ENCODE data around the gene HTR7. TPM values are rescaled to one million over a fixed set of nuclear protein-coding genes. Genes with fewer than 3 reads are reported as not detected.

HTR7 gene
- total and polyA plus RNA-seq, 2 of the 8 experiments (the other 6 are each of a cell fraction or from before 2014, with no cell fraction given), result 22.9 to 24.6 TPM

DNA sequence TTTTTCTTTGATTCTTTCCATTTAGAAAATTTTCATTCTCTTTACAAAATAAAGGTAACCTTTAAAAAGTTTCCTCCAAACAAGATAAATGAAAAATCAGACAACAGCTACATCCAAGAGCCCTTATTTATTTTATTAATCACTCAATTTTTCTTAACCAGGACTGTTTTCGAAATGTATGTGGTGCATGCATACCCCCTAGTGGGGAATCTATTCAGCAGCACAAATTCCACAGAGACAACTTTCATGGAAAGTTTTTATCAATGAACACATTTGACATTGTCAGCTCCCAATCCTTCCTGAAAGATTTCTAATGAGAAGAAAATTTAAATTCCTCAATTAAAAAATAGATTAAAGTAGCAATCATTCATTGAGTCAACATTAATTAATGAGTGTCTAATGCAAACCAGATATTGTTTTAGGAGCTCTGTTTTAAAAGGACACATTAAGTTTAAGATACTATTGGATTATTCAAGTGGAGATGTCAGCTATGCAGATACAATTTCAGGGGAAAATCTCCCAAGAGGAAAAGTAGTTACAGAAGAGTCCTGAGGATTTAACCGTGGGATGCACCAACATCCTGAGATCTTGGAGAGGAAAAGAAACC is 5.2 kb upstream of the HTR7 start:
- no peak overlapping the region for H4K5ac ChIP-seq (ENCODE audit: insufficient read length, low read depth, low read length)
- H2BK15ac ChIP-seq (ENCODE audit: low read length), result no peak overlapping the region
- no peak overlapping the region for H3K23ac ChIP-seq (ENCODE audit: insufficient read length)
- H3K4ac ChIP-seq (replicated peaks; ENCODE audit: insufficient read length, low read depth, low read length), result no peak overlapping the region
- no peaks in the 10 kb centered on the region for H4K20me1 ChIP-seq (replicated peaks in 1 of 2; ENCODE audit: control insufficient read depth in 1 of 2, insufficient read depth in 2 of 2, low read length in 2 of 2)
- H3K14ac ChIP-seq (ENCODE audit: insufficient read length), result no peak overlapping the region
- no peaks in the 10 kb centered on the region for H3K79me2 ChIP-seq (ENCODE audit: control insufficient read depth in 1 of 2, insufficient read depth in 2 of 2, low read length in 2 of 2)
- peaks cover 0 to 3% (median 0%) of the 10 kb centered on the region in 4 experiments; a peak in 2 of 7 replicates for H3K4me1 ChIP-seq (replicated peaks in 1 of 4; ENCODE audit: control insufficient read depth in 3 of 4, insufficient read depth in 4 of 4, low read length in 3 of 4)
- no peak overlapping the region for H2BK5ac ChIP-seq (ENCODE audit: low read depth, low read length)
- no peak overlapping the region for H4K8ac ChIP-seq (ENCODE audit: extremely low read depth, insufficient read depth, low read length)
- no peak overlapping the region for H4K91ac ChIP-seq (replicated peaks; ENCODE audit: insufficient read length, low read length)
- no peak overlapping the region for H2BK20ac ChIP-seq (ENCODE audit: low read length)
- H3K4me3 ChIP-seq (ENCODE audit: extremely low read depth in 1 of 4, insufficient read depth in 2 of 4, low read depth in 3 of 4, low read length in 4 of 4), result no peak overlapping the region
- no peaks in the 10 kb centered on the region for H3K27me3 ChIP-seq (replicated peaks in 1 of 4; ENCODE audit: control insufficient read depth in 3 of 4, extremely low read depth in 1 of 4, insufficient read depth in 3 of 4, low read length in 3 of 4)
- no peak overlapping the region for H2BK12ac ChIP-seq (ENCODE audit: low read depth, low read length)
- no peaks in the 10 kb centered on the region for H3K36me3 ChIP-seq (ENCODE audit: control insufficient read depth in 2 of 4, insufficient read depth in 4 of 4, low read length in 3 of 4)
- no peak overlapping the region for H2BK120ac ChIP-seq (replicated peaks; ENCODE audit: low read depth, low read length)
- H3K18ac ChIP-seq (ENCODE audit: extremely low read depth, low read length), result no peak overlapping the region
- WGBS, 2 experiments (ENCODE audit: extremely low coverage in 1 of 2, insufficient coverage in 1 of 2, insufficient read length in 1 of 2, insufficient replicate concordance in 2 of 2, low coverage in 1 of 2, low lambda C conversion rate in 2 of 2, missing lambda C conversion rate in 1 of 2), result 60% methylated on average over 2 of the region's 2 CpGs; no CpG with 5 or more reads in 1 of the 2 experiments
- no peak overlapping the region for H2AFZ ChIP-seq (ENCODE audit: low read length)
- no peak overlapping the region for H3K27ac ChIP-seq (ENCODE audit: low read depth, low read length)
- no peak overlapping the region for H3K9ac ChIP-seq (replicated peaks in 1 of 4; ENCODE audit: extremely low read depth in 1 of 4, low read depth in 3 of 4, low read length in 3 of 4)
- POLR2A ChIA-PET (ENCODE audit: partially characterized antibody), result interaction anchor here (0.8 kb wide), 1 partner anchor 9 kb away, joined by 3 read pairs; the partner anchor contains the start of gene RPP30
- H3K4me2 ChIP-seq (ENCODE audit: insufficient read depth in 1 of 2, low read depth in 2 of 2, low read length in 2 of 2), result no peak overlapping the region
- DNase-seq (ENCODE audit: low read depth in 1 of 2, low spot score in 2 of 2) (no peak), FAIRE-seq (peak; percentile 73)
- no peaks in the 10 kb centered on the region for H3K23me2 ChIP-seq (ENCODE audit: low read depth, low read length)
- no peaks in the 10 kb centered on the region for H3K9me3 ChIP-seq (ENCODE audit: insufficient read depth in 2 of 2, low read depth in 1 of 2, low read length in 1 of 2)
- CTCF ChIA-PET (ENCODE audit: partially characterized antibody), result interaction anchor here (0.8 to 6.1 kb wide), 19 partner anchors 9 to 1067 kb away, joined by 3 to 79 read pairs (median 4); partner anchors contain the start of gene RPP30
- H3K79me1 ChIP-seq (ENCODE audit: low read depth, low read length), result no peaks in the 10 kb centered on the region
- no peak overlapping the region for H2AK5ac ChIP-seq (ENCODE audit: low read depth, low read length)
- H3K56ac ChIP-seq (replicated peaks; ENCODE audit: insufficient read length, low read depth, low read length), result no peak overlapping the region
- TF ChIP-seq TAF1 (IDR thresholded peaks at IDR 0.05; ENCODE audit: low read depth, low read length), result no peak
- TF ChIP-seq, protein P1, sequence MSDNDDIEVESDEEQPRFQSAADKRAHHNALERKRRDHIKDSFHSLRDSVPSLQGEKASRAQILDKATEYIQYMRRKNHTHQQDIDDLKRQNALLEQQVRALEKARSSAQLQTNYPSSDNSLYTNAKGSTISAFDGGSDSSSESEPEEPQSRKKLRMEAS (IDR thresholded peaks at IDR 0.05), result no peak
- TF ChIP-seq RAD21 (IDR thresholded peaks at IDR 0.05 in 1 of 2, conservative IDR thresholded peaks at IDR 0.05 in 1 of 2; ENCODE audit: low read depth in 2 of 2, low read length in 2 of 2), result peak; percentile 82 to 84
- TF ChIP-seq JUND (IDR thresholded peaks at IDR 0.05; ENCODE audit: low read length), result no peak
- TF ChIP-seq, protein P2, sequence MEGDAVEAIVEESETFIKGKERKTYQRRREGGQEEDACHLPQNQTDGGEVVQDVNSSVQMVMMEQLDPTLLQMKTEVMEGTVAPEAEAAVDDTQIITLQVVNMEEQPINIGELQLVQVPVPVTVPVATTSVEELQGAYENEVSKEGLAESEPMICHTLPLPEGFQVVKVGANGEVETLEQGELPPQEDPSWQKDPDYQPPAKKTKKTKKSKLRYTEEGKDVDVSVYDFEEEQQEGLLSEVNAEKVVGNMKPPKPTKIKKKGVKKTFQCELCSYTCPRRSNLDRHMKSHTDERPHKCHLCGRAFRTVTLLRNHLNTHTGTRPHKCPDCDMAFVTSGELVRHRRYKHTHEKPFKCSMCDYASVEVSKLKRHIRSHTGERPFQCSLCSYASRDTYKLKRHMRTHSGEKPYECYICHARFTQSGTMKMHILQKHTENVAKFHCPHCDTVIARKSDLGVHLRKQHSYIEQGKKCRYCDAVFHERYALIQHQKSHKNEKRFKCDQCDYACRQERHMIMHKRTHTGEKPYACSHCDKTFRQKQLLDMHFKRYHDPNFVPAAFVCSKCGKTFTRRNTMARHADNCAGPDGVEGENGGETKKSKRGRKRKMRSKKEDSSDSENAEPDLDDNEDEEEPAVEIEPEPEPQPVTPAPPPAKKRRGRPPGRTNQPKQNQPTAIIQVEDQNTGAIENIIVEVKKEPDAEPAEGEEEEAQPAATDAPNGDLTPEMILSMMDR (IDR thresholded peaks at IDR 0.05; ENCODE audit: control extremely low read depth in 1 of 3, insufficient read depth in 1 of 3, low read depth in 1 of 3, low read length in 3 of 3), result peak in 2 of 3 experiments; percentile 54 to 61; a peak in 3 of 4 replicates
- no peak for TF ChIP-seq POLR2AphosphoS5 (IDR thresholded peaks at IDR 0.05; ENCODE audit: low read depth, low read length)
- no peak for TF ChIP-seq RNF2 (IDR thresholded peaks at IDR 0.05; ENCODE audit: borderline replicate concordance, low read depth, low read length, missing control alignments, poor library complexity, severe bottlenecking)
- no peak for TF ChIP-seq TCF12 (IDR thresholded peaks at IDR 0.05; ENCODE audit: low read depth, low read length)
- TF ChIP-seq TEAD4 (IDR thresholded peaks at IDR 0.05; ENCODE audit: low read depth, low read length), result 0 out of 2 replicates have a peak, but pooled peaks have one; percentile 43
